NCI-H1417 treated with DMSO at 0.1 percent for 48 hours (cell line): ENCODE measurements around the gene TUBB2B.

Experiments used
- DNase-seq: peaks from one replicate; lab custom pipeline; 2025; lab: John Stamatoyannopoulos, UW

Gene TUBB2B

GRCh38 chr6:3227363-3228045 lies at the start of gene TUBB2B:
TSS of gene TUBB2B (minus strand) at chr6:3227653. CDS start at chr6:3227543, 110 bp downstream.
- DNase-seq: peak; percentile 71

- no peak for DNase-seq
Measured at GRCh38 chr6:3277251-3277650, 49.8 kb upstream of the TUBB2B start.

- no peak for DNase-seq
Measured at GRCh38 chr6:3276174-3277167, 49.0 kb upstream of the TUBB2B start.

- no peak for DNase-seq
Measured at GRCh38 chr6:3273707-3274521, 46.5 kb upstream of the TUBB2B start.

- DNase-seq: no peak
Measured at GRCh38 chr6:3272911-3273547, 45.6 kb upstream of the TUBB2B start.

- DNase-seq: no peak
Measured at GRCh38 chr6:3271756-3272155, 44.3 kb upstream of the TUBB2B start.

- no peak for DNase-seq
Measured at GRCh38 chr6:3270258-3270657, 42.8 kb upstream of the TUBB2B start.

- DNase-seq: no peak
Measured at GRCh38 chr6:3269281-3269975, 42.0 kb upstream of the TUBB2B start.

- no peak for DNase-seq
Measured at GRCh38 chr6:3268680-3269079, 41.2 kb upstream of the TUBB2B start.

GRCh38 chr6:3267162-3267561 lies 39.7 kb upstream of the TUBB2B start:
- DNase-seq: no peak

- no peak for DNase-seq
Measured at GRCh38 chr6:3266170-3266569, 38.7 kb upstream of the TUBB2B start.

- no peak for DNase-seq
Measured at GRCh38 chr6:3265671-3266070, 38.2 kb upstream of the TUBB2B start.

GRCh38 chr6:3264356-3264755 lies 36.9 kb upstream of the TUBB2B start:
- no peak for DNase-seq

GRCh38 chr6:3263096-3263495 lies 35.6 kb upstream of the TUBB2B start:
- no peak for DNase-seq

GRCh38 chr6:3261921-3262320 lies 34.5 kb upstream of the TUBB2B start:
- DNase-seq: no peak

GRCh38 chr6:3261518-3261820 lies 34.0 kb upstream of the TUBB2B start:
- no peak for DNase-seq

GRCh38 chr6:3260772-3261517 lies 33.5 kb upstream of the TUBB2B start:
- no peak for DNase-seq

- no peak for DNase-seq
Measured at GRCh38 chr6:3260296-3260695, 32.8 kb upstream of the TUBB2B start.

- no peak for DNase-seq
Measured at GRCh38 chr6:3259491-3259958, 32.1 kb upstream of the TUBB2B start.

- DNase-seq: peak; percentile 36
Measured at GRCh38 chr6:3258720-3259490, 31.5 kb upstream of the TUBB2B start, which contains the start of gene PSMG4. TSS of gene PSMG4 (plus strand) at chr6:3258947. CDS start at chr6:3259023, 76 bp downstream.
